Testis (tissue), 3 donors: ENCODE data around the gene NAPB. TPM values are rescaled to one million over a fixed set of nuclear protein-coding genes. Genes with fewer than 3 reads are reported as not detected.

ENCODE experiments used
- DNase-seq: peaks from one replicate; pipeline ENCODE4 v3.0.0-alpha.2; 2019
- H3K27ac ChIP-seq, 2 donors: fragments of 200-600 bp; sonication (generic); one replicate each; pipeline ENCODE4 v1.5.1; 2019
- H3K27me3 ChIP-seq: fragments of 200-600 bp; sonication (generic); one replicate; pipeline ENCODE4 v1.5.1; 2019
- H3K36me3 ChIP-seq: fragments of 200-600 bp; sonication (generic); one replicate; pipeline ENCODE4 v1.5.1; 2017; ENCODE audit warnings: low read depth; ENCODE audit errors: missing control alignments
- H3K4me1 ChIP-seq: fragments of 200-600 bp; sonication (generic); one replicate; pipeline ENCODE4 v1.5.1; 2019
- H3K4me3 ChIP-seq, 2 donors: fragments of 200-600 bp; sonication (generic); one replicate each; pipeline ENCODE4 v1.5.1; 2017 to 2019
- H3K9me3 ChIP-seq: fragments of 200-600 bp; sonication (generic); one replicate; pipeline ENCODE4 v1.5.1; 2017
- CTCF ChIP-seq, 3 experiments: fragments of 450-650 bp in 2 of 3; fragments of 200-600 bp in 1 of 3; sonication (generic) in 1 of 3; IDR thresholded peaks; one replicate each; pipeline ENCODE4 v1.5.1; 2016 to 2019; ENCODE audit warnings: antibody characterized with exemption in 3 of 3, mild to moderate bottlenecking in 2 of 3, moderate library complexity in 1 of 3
- POLR2A ChIP-seq: fragments of 450-650 bp; IDR thresholded peaks from one replicate; pipeline ENCODE4 v1.6.1; 2017; ENCODE audit warnings: antibody characterized with exemption, mild to moderate bottlenecking, moderate library complexity
- WGBS, 2 donors: methylation state at CpG; one replicate each; pipeline ENCODE4 v1.1.5; 2018; 5-methylcytosine and 5-hydroxymethylcytosine counted together
- intact Hi-C: fragments of 100-400 bp; cut with DNase I; formaldehyde crosslinking; loops from one replicate; pipeline ENCODE4 v1.15.1; 2023; ENCODE audit warnings: low total_unique reads
- polyA plus RNA-seq: library from polyadenylated mRNA; stranded (reverse); fragments of 350-450 nt; fragmentation: Illumina TruSeq; extraction: RNeasy Lipid Tissue Mini Kit (QIAGEN cat#74804); gene quantifications from one replicate; pipeline ENCODE4 v1.2.3, GENCODE V29; 2014; ENCODE audit warnings: low read depth, low replicate concordance; ENCODE audit not compliant: insufficient read depth
- total RNA-seq, 2 donors: library from RNA; depleted of rRNA; stranded (reverse); fragments of >200 nt; gene quantifications; one replicate each; pipeline ENCODE4 v1.2.3, GENCODE V29; 2016

NAPB gene
- total and polyA plus RNA-seq, 3 donors from 2014 or later = 14.7 to 40.4 (median 37.8) TPM

GRCh38 chr20:23425129-23425528 lies 3.8 kb upstream of the NAPB start:
- Histone ChIP-seq H3K27me3 (no peaks in the 10 kb centered on the region), H3K27ac (no peak overlapping the region), H3K4me3 (no peak overlapping the region), H3K36me3 (no peaks in the 10 kb centered on the region), H3K4me1 (peaks cover 5% of the 10 kb centered on the region), H3K9me3 (no peaks in the 10 kb centered on the region)
- intact Hi-C loops = no loop called here
- whole genome bisulfite sequencing, 2 donors = 78 to 88% methylated on average over 8 to 9 of the region's 9 CpGs
- TF ChIP-seq CTCF (IDR thresholded peaks at IDR 0.05) (no peak), POLR2A (no peak)
- no peak for DNase-seq

- H3K4me1 ChIP-seq = peaks cover 40% of the 10 kb centered on the region
- no peak for TF ChIP-seq POLR2A
- TF ChIP-seq CTCF (IDR thresholded peaks at IDR 0.05) = no peak
Observed at GRCh38 chr20:23419995-23420901, 1.0 kb downstream of the NAPB start.

GRCh38 chr20:23419657-23419994 lies 1.7 kb downstream of the NAPB start:
- no peak for DNase-seq
- Histone ChIP-seq H3K27me3 (no peaks in the 10 kb centered on the region), H3K4me1 (peaks cover 43% of the 10 kb centered on the region), H3K36me3 (no peaks in the 10 kb centered on the region), H3K4me3 (peak overlapping the region; percentile 86 to 97), H3K9me3 (no peaks in the 10 kb centered on the region), H3K27ac (peak overlapping the region; percentile 95)
- WGBS, 2 donors = 7 to 12% methylated on average over 5 of the region's 5 CpGs
- TF ChIP-seq CTCF (IDR thresholded peaks at IDR 0.05) (no peak), POLR2A (no peak)
- intact Hi-C loops = no loop called here

More at GRCh38 chr20:23419995-23420901, 1.0 kb downstream of the NAPB start:
- peak overlapping the region; percentile 95 for H3K27ac ChIP-seq
- intact Hi-C loops = loop anchor here (5.0 kb wide), 1 partner anchor 58 kb away; the partner anchor contains the start of gene GZF1
- H3K27me3 ChIP-seq = no peaks in the 10 kb centered on the region
- H3K4me3 ChIP-seq = peak overlapping the region; percentile 86 to 97
- peak; percentile 67 for DNase-seq
- WGBS, 2 donors = 0 to 1% methylated on average over 16 to 52 of the region's 58 CpGs
- no peaks in the 10 kb centered on the region for H3K9me3 ChIP-seq
- no peaks in the 10 kb centered on the region for H3K36me3 ChIP-seq

GRCh38 chr20:23417861-23418260 lies 3.4 kb downstream of the NAPB start:
- H3K4me3 ChIP-seq = no peak overlapping the region
- no peak for DNase-seq
- no peak for TF ChIP-seq CTCF (IDR thresholded peaks at IDR 0.05)
- no peak for TF ChIP-seq POLR2A
- no peaks in the 10 kb centered on the region for H3K9me3 ChIP-seq
- H3K36me3 ChIP-seq = no peaks in the 10 kb centered on the region
- peak overlapping the region; percentile 48 to 95 for H3K27ac ChIP-seq
- intact Hi-C loops = no loop called here
- no peaks in the 10 kb centered on the region for H3K27me3 ChIP-seq
- H3K4me1 ChIP-seq = peaks cover 43% of the 10 kb centered on the region
